SK-N-SH (cell line): Measurements from ENCODE around the gene KRT3. TPM values are rescaled to one million over a fixed set of nuclear protein-coding genes. Genes with fewer than 3 reads are reported as not detected.

Experiments used
- CTCF ChIA-PET: fragments of 300-600, 350-600 bp; formaldehyde crosslinking; extraction: SDS; loops from one replicate; lab custom pipeline; 2021; lab: Yijun Ruan, JAX
- POLR2A ChIA-PET: fragments of 350-600 bp; sonication (Branson Sonifier 250); formaldehyde crosslinking; extraction: SDS; loops from one replicate; lab custom pipeline; 2020; ENCODE audit warnings: antibody characterized with exemption, inconsistent platforms; lab: Yijun Ruan, JAX
- DNase-seq: peaks from one replicate; pipeline ENCODE4 v3.0.0; 2012
- H2AFZ ChIP-seq: fragments of 200-600 bp; sonication (generic); 2 replicates; pipeline ENCODE4 v1.8.1; 2016; ENCODE audit warnings: antibody characterized with exemption, mild to moderate bottlenecking, low read depth
- H3F3A ChIP-seq: fragments of 200-600 bp; sonication (generic); replicated peaks from 2 replicates; pipeline ENCODE3; 2016; ENCODE audit warnings: antibody characterized with exemption, mild to moderate bottlenecking; ENCODE audit not compliant: insufficient read depth
- H3K27ac ChIP-seq, 2 experiments: fragments of 200-500 bp in 1 of 2; fragments of 200-600 bp in 1 of 2; sonication (Bioruptor generic) in 1 of 2; sonication (generic), shearing (Covaris generic) in 1 of 2; 2 replicates each; pipeline versions ENCODE4 v1.5.1 to v1.6.1; 2014 to 2016; ENCODE audit warnings: low read depth in 2 of 2, inconsistent platforms in 1 of 2, low read length in 1 of 2, mild to moderate bottlenecking in 1 of 2, mixed read lengths in 1 of 2
- H3K27me3 ChIP-seq: fragments of 200-600 bp; sonication (generic), shearing (Covaris generic); 2 replicates; pipeline ENCODE4 v1.6.1; 2016; ENCODE audit warnings: mixed run types; ENCODE audit not compliant: insufficient read depth
- H3K36me3 ChIP-seq, 2 experiments: fragments of 200-500 bp in 1 of 2; fragments of 200-600 bp in 1 of 2; sonication (Bioruptor generic) in 1 of 2; sonication (generic) in 1 of 2; replicated peaks in 1 of 2; 2 replicates each; pipeline versions ENCODE3 to v1.5.1; 2014 to 2016; ENCODE audit warnings: low read length in 1 of 2, mild to moderate bottlenecking in 1 of 2; ENCODE audit not compliant: insufficient read depth in 2 of 2, control insufficient read depth in 1 of 2
- H3K4me1 ChIP-seq, 2 experiments: fragments of 200-500 bp in 1 of 2; fragments of 200-600 bp in 1 of 2; sonication (Bioruptor generic) in 1 of 2; sonication (generic), shearing (Covaris generic) in 1 of 2; 2 replicates each; pipeline versions ENCODE4 v1.5.1 to v1.6.1; 2014 to 2016; ENCODE audit warnings: low read depth in 1 of 2, low read length in 1 of 2, mixed run types in 1 of 2; ENCODE audit not compliant: insufficient read depth in 2 of 2, control insufficient read depth in 1 of 2
- H3K4me2 ChIP-seq: fragments of 200-600 bp; sonication (generic), shearing (Covaris generic); 2 replicates; pipeline ENCODE4 v1.6.1; 2017; ENCODE audit warnings: mixed run types
- H3K4me3 ChIP-seq, 2 experiments: fragments of 200-500 bp in 1 of 2; fragments of 200-600 bp in 1 of 2; sonication (Bioruptor generic) in 1 of 2; sonication (generic), shearing (Covaris generic) in 1 of 2; 2 replicates each; pipeline versions ENCODE4 v1.5.1 to v1.8.1; 2014 to 2016; ENCODE audit warnings: low read depth in 2 of 2, inconsistent platforms in 1 of 2, low read length in 1 of 2, mild to moderate bottlenecking in 1 of 2, mixed read lengths in 1 of 2, moderate library complexity in 1 of 2
- H3K79me2 ChIP-seq: fragments of 200-600 bp; sonication (generic); 2 replicates; pipeline ENCODE4 v1.8.1; 2017; ENCODE audit warnings: mild to moderate bottlenecking; ENCODE audit not compliant: insufficient read depth
- H3K9ac ChIP-seq: fragments of 200-600 bp; sonication (generic); 2 replicates; pipeline ENCODE4 v1.6.1; 2017; ENCODE audit warnings: mixed run types
- H3K9me2 ChIP-seq: fragments of 200-600 bp; sonication (generic); 2 replicates; pipeline ENCODE4 v1.6.1; 2017; ENCODE audit warnings: mixed run types
- H3K9me3 ChIP-seq: fragments of 200-600 bp; sonication (generic); 2 replicates; pipeline ENCODE4 v1.6.1; 2017; ENCODE audit warnings: mixed run types, mild to moderate bottlenecking, moderate library complexity
- H4K20me1 ChIP-seq: fragments of 200-600 bp; sonication (generic); 2 replicates; pipeline ENCODE4 v1.6.1; 2017; ENCODE audit warnings: mild to moderate bottlenecking, mixed run types; ENCODE audit not compliant: insufficient read depth
- CHD2 ChIP-seq: fragments of 150-350 bp; IDR thresholded peaks from 2 replicates; pipeline ENCODE4 v1.6.1; 2018; ENCODE audit warnings: low read length; ENCODE audit not compliant: partially characterized antibody
- FOSL2 ChIP-seq: IDR thresholded peaks from 2 replicates; pipeline ENCODE4 v1.4.0; 2012; ENCODE audit warnings: low read depth, mild to moderate bottlenecking, moderate library complexity, borderline replicate concordance
- FOXJ3 ChIP-seq: sonication (generic); formaldehyde crosslinking; IDR thresholded peaks from 2 replicates; pipeline ENCODE4 v1.5.1; 2020; ENCODE audit warnings: mild to moderate bottlenecking, missing genetic modification reagents
- MAX ChIP-seq: IDR thresholded peaks from 2 replicates; pipeline ENCODE4 v1.4.0; 2012; ENCODE audit warnings: low read depth
- NFIC ChIP-seq: IDR thresholded peaks from 2 replicates; pipeline ENCODE4 v1.4.0; 2012; ENCODE audit warnings: borderline replicate concordance
- PBX3 ChIP-seq: IDR thresholded peaks from 2 replicates; pipeline ENCODE4; 2012
- RAD21 ChIP-seq: IDR thresholded peaks from 2 replicates; pipeline ENCODE4 v1.6.1; 2012; ENCODE audit warnings: mild to moderate bottlenecking, low read length
- REST ChIP-seq: IDR thresholded peaks from 2 replicates; pipeline ENCODE4 v1.6.1; 2012; ENCODE audit warnings: mild to moderate bottlenecking, low read depth, low read length, moderate library complexity
- SMC3 ChIP-seq: IDR thresholded peaks from 2 replicates; pipeline ENCODE4 v1.6.1; 2012; ENCODE audit warnings: low read depth, low read length, improper control_type of control experiment
- TAF1 ChIP-seq: IDR thresholded peaks from 2 replicates; pipeline ENCODE4 v1.6.1; 2012; ENCODE audit warnings: low read depth, mild to moderate bottlenecking, low read length, moderate library complexity, borderline replicate concordance
- TCF12 ChIP-seq: IDR thresholded peaks from 2 replicates; pipeline ENCODE4 v1.4.0; 2012
- TEAD4 ChIP-seq: IDR thresholded peaks from 2 replicates; pipeline ENCODE4 v1.4.0; 2012; ENCODE audit warnings: mild to moderate bottlenecking, borderline replicate concordance; ENCODE audit not compliant: insufficient read depth
- USF1 ChIP-seq: IDR thresholded peaks from 2 replicates; pipeline ENCODE4 v1.4.0; 2012; ENCODE audit warnings: low read depth, borderline replicate concordance
- USF2 ChIP-seq: fragments of 150-350 bp; IDR thresholded peaks from 2 replicates; pipeline ENCODE4 v1.6.1; 2017; ENCODE audit warnings: antibody characterized with exemption, low read length, low read depth, borderline replicate concordance
- YY1 ChIP-seq: IDR thresholded peaks from 2 replicates; pipeline ENCODE4 v1.4.0; 2012; ENCODE audit warnings: low read depth, mild to moderate bottlenecking
- polyA plus RNA-seq, 3 experiments: library from polyadenylated mRNA; depleted of rRNA; stranded (reverse); fragments of >200 nt; gene quantifications; 2 replicates each; pipeline ENCODE4 v1.2.3, GENCODE V29; 2012

Gene KRT3
- polyA plus RNA-seq, 1 of the 3 experiments (the other 2 are of a cell fraction): not detected

GRCh38 chr12:52760623-52761022 is 35.3 kb downstream of the KRT3 start:
- no peaks in the 10 kb centered on the region; the same call in 1 of the 2 replicates for H3K27me3 ChIP-seq
- DNase-seq: no peak
- TF ChIP-seq TCF12 (no peak), CHD2 (no peak), PBX3 (no peak), RAD21 (no peak), FOSL2 (no peak), YY1 (no peak), FOXJ3 (CRISPR knock-in tag) (no peak), TAF1 (no peak), TEAD4 (no peak), SMC3 (no peak), MAX (no peak), USF1 (no peak), REST (no peak), USF2 (no peak), NFIC (no peak)
- TF ChIP-seq, all 33 proteins: peak for 0

More at GRCh38 chr12:52760623-52761022, 35.3 kb downstream of the KRT3 start:
- H3K9me3 ChIP-seq: no peaks in the 10 kb centered on the region
- no peaks in the 10 kb centered on the region for H3K36me3 ChIP-seq
- no peak overlapping the region for H3K4me3 ChIP-seq
- H3K4me1 ChIP-seq: no peaks in the 10 kb centered on the region; a peak in 1 of 4 replicates
- H4K20me1 ChIP-seq: no peaks in the 10 kb centered on the region
- no peaks in the 10 kb centered on the region for H3K79me2 ChIP-seq
- POLR2A ChIA-PET: no interaction called here
- H3K9ac ChIP-seq: no peak overlapping the region
- H3K4me2 ChIP-seq: no peak overlapping the region
- no peaks in the 10 kb centered on the region for H3F3A ChIP-seq
- H3K9me2 ChIP-seq: no peaks in the 10 kb centered on the region
- H2AFZ ChIP-seq: no peak overlapping the region
- CTCF ChIA-PET: interaction anchor here (1.2 kb wide), 1 partner anchor 119 kb away, joined by 3 read pairs; no protein-coding TSS in a partner anchor
- H3K27ac ChIP-seq: no peak overlapping the region
